H9 (cell line): ENCODE measurements around the gene SCN7A. TPM values are rescaled to one million over a fixed set of nuclear protein-coding genes. Genes with fewer than 3 reads are reported as not detected.

Experiments
- DNase-seq: peaks from one replicate; pipeline ENCODE4 v3.0.0-alpha.2; 2017
- H2AFZ ChIP-seq: one replicate; pipeline ENCODE4 v1.6.1; 2013; ENCODE audit warnings: mild to moderate bottlenecking, low read length, control low read depth, moderate library complexity
- H2AK5ac ChIP-seq: 2 replicates; pipeline ENCODE4 v1.6.1; 2013; ENCODE audit warnings: low read length, control low read depth, mixed read lengths; ENCODE audit not compliant: insufficient read length
- H2BK120ac ChIP-seq: one replicate; pipeline ENCODE4 v1.6.1; 2013; ENCODE audit warnings: low read depth, mild to moderate bottlenecking, low read length, control low read depth, inconsistent platforms; ENCODE audit not compliant: poor library complexity, severe bottlenecking
- H2BK12ac ChIP-seq: 2 replicates; pipeline ENCODE4 v1.6.1; 2013; ENCODE audit warnings: low read length, control low read depth, mixed read lengths, low read depth; ENCODE audit not compliant: insufficient read length
- H2BK15ac ChIP-seq: 2 replicates; pipeline ENCODE4 v1.6.1; 2013; ENCODE audit warnings: low read depth, low read length, control low read depth
- H2BK20ac ChIP-seq: one replicate; pipeline ENCODE4 v1.6.1; 2013; ENCODE audit warnings: low read depth, mild to moderate bottlenecking, low read length, control low read depth, inconsistent platforms; ENCODE audit not compliant: poor library complexity, severe bottlenecking
- H2BK5ac ChIP-seq: 2 replicates; pipeline ENCODE4 v1.6.1; 2013; ENCODE audit warnings: low read length, control low read depth, mixed read lengths; ENCODE audit not compliant: insufficient read length
- H3K14ac ChIP-seq: 2 replicates; pipeline ENCODE4 v1.6.1; 2013; ENCODE audit warnings: low read length, control low read depth; ENCODE audit not compliant: insufficient read depth
- H3K18ac ChIP-seq: 2 replicates; pipeline ENCODE4 v1.6.1; 2013; ENCODE audit warnings: low read depth, mild to moderate bottlenecking, mixed read lengths, low read length, control low read depth; ENCODE audit not compliant: insufficient read length
- H3K23ac ChIP-seq: 2 replicates; pipeline ENCODE4 v1.6.1; 2013; ENCODE audit warnings: low read length, control low read depth, mixed read lengths, low read depth; ENCODE audit not compliant: insufficient read length
- H3K23me2 ChIP-seq: 2 replicates; pipeline ENCODE4 v1.6.1; 2013; ENCODE audit warnings: low read depth, mild to moderate bottlenecking, mixed read lengths, low read length, control low read depth; ENCODE audit not compliant: insufficient read length, poor library complexity, severe bottlenecking
- H3K27ac ChIP-seq: 2 replicates; pipeline ENCODE4 v1.5.1; 2013; ENCODE audit warnings: low read length, control low read depth, mixed read lengths, low read depth; ENCODE audit not compliant: insufficient read length
- H3K27me3 ChIP-seq: 2 replicates; pipeline ENCODE4 v1.6.1; 2013; ENCODE audit warnings: low read length, control low read depth, inconsistent platforms; ENCODE audit not compliant: insufficient read depth
- H3K4ac ChIP-seq: 2 replicates; pipeline ENCODE4 v1.6.1; 2013; ENCODE audit warnings: low read depth, mild to moderate bottlenecking, control low read depth, inconsistent platforms, low read length, moderate library complexity
- H3K4me1 ChIP-seq: 2 replicates; pipeline ENCODE4 v1.6.1; 2013; ENCODE audit warnings: low read length, control low read depth, inconsistent platforms; ENCODE audit not compliant: insufficient read depth
- H3K4me2 ChIP-seq: 2 replicates; pipeline ENCODE4 v1.6.1; 2013; ENCODE audit warnings: low read length, control low read depth, mixed read lengths; ENCODE audit not compliant: insufficient read length, insufficient read depth
- H3K56ac ChIP-seq: 2 replicates; pipeline ENCODE4 v1.6.1; 2013; ENCODE audit warnings: low read depth, mild to moderate bottlenecking, mixed read lengths, low read length, control low read depth; ENCODE audit not compliant: insufficient read length
- H3K79me1 ChIP-seq: 2 replicates; pipeline ENCODE4 v1.6.1; 2013; ENCODE audit warnings: low read depth, mild to moderate bottlenecking, moderate library complexity, low read length, control low read depth, inconsistent platforms; ENCODE audit not compliant: insufficient read depth, poor library complexity, severe bottlenecking
- H3K79me2 ChIP-seq: 2 replicates; pipeline ENCODE4 v1.6.1; 2013; ENCODE audit warnings: low read length, control low read depth, inconsistent platforms; ENCODE audit not compliant: insufficient read depth
- H3K9ac ChIP-seq: 2 replicates; pipeline ENCODE4 v1.6.1; 2013; ENCODE audit warnings: low read length, control low read depth, mixed read lengths; ENCODE audit not compliant: insufficient read length; ENCODE audit errors: extremely low read depth
- H3K9me3 ChIP-seq: one replicate; pipeline ENCODE4 v1.6.1; 2013; ENCODE audit warnings: low read depth, low read length, inconsistent platforms; ENCODE audit not compliant: control insufficient read depth
- H3T11ph ChIP-seq: one replicate; pipeline ENCODE4 v1.6.1; 2013; ENCODE audit warnings: mild to moderate bottlenecking, low read length, control low read depth, inconsistent platforms
- H4K20me1 ChIP-seq: one replicate; pipeline ENCODE4 v1.6.1; 2013; ENCODE audit not compliant: control insufficient read depth, insufficient read length, insufficient read depth
- H4K5ac ChIP-seq: 2 replicates; pipeline ENCODE4 v1.6.1; 2013; ENCODE audit warnings: low read depth, mild to moderate bottlenecking, mixed read lengths, low read length, control low read depth; ENCODE audit not compliant: insufficient read length
- H4K8ac ChIP-seq: replicated peaks from 2 replicates; pipeline ENCODE4 v1.6.1; 2013; ENCODE audit warnings: low read length, control low read depth, mixed read lengths, low read depth; ENCODE audit not compliant: insufficient read length
- H4K91ac ChIP-seq: 2 replicates; pipeline ENCODE4 v1.6.1; 2013; ENCODE audit warnings: low read depth, mild to moderate bottlenecking, moderate library complexity, mixed read lengths, low read length, control low read depth; ENCODE audit not compliant: insufficient read length
- H3K27ac Mint-ChIP-seq, 3 experiments: 2 replicates in 2 of 3; 3 replicates in 1 of 3; pipeline ENCODE4 v1.8.0; 2020 to 2021; ENCODE audit warnings: mixed read lengths in 3 of 3, mild to moderate bottlenecking in 1 of 3, moderate library complexity in 1 of 3
- H3K27me3 Mint-ChIP-seq: 2 replicates; pipeline ENCODE4 v1.8.0; 2021; ENCODE audit warnings: low read depth, mild to moderate bottlenecking, moderate library complexity, mixed read lengths
- H3K36me3 Mint-ChIP-seq, 3 experiments: 2 replicates in 2 of 3; 3 replicates in 1 of 3; pipeline ENCODE4 v1.8.0; 2020 to 2021; ENCODE audit warnings: low read depth in 3 of 3, mixed read lengths in 3 of 3; ENCODE audit not compliant: insufficient read depth in 1 of 3
- H3K4me1 Mint-ChIP-seq, 2 experiments: 2 replicates each; pipeline ENCODE4 v1.8.0; 2020; ENCODE audit warnings: mixed read lengths in 2 of 2
- H3K4me3 Mint-ChIP-seq, 2 experiments: 2 replicates in 1 of 2; 3 replicates in 1 of 2; pipeline ENCODE4 v1.8.0; 2020 to 2021; ENCODE audit warnings: mild to moderate bottlenecking in 2 of 2, mixed read lengths in 2 of 2, moderate library complexity in 1 of 2
- H3K9me3 Mint-ChIP-seq, 2 experiments: 2 replicates in 1 of 2; 3 replicates in 1 of 2; pipeline ENCODE4 v1.8.0; 2020; ENCODE audit warnings: mild to moderate bottlenecking in 2 of 2, mixed read lengths in 2 of 2, moderate library complexity in 1 of 2
- CTCF ChIP-seq: fragments of 200-600 bp; sonication (generic); conservative IDR thresholded peaks from 3 replicates; pipeline ENCODE4 v1.8.0; 2021; ENCODE audit warnings: antibody characterized with exemption, mild to moderate bottlenecking
- WGBS: extraction: QIAGEN DNeasy Blood & Tissue Kit; methylation state at CpG from one replicate; pipeline ENCODE4 v1.1.7; 2013; ENCODE audit warnings: missing lambda C conversion rate, low lambda C conversion rate, mixed read lengths; ENCODE audit not compliant: insufficient read length; ENCODE audit errors: extremely low coverage; 5-methylcytosine and 5-hydroxymethylcytosine counted together
- total RNA-seq: library from RNA; stranded (reverse); gene quantifications from 2 replicates; pipeline ENCODE4 v1.2.1, GENCODE V29; 2021

Gene SCN7A
- total RNA-seq, 1 experiment from 2014 or later = 0.07 TPM

GRCh38 chr2:166440313-166440712 is 53.7 kb downstream of the SCN7A start:
- Histone ChIP-seq H3K18ac (no peak overlapping the region), H3K79me2 (no peaks in the 10 kb centered on the region), H2AFZ (no peak overlapping the region), H3K9me3 (no peaks in the 10 kb centered on the region), H2BK5ac (no peak overlapping the region), H3K79me1 (no peaks in the 10 kb centered on the region), H4K20me1 (no peaks in the 10 kb centered on the region), H2BK20ac (no peak overlapping the region), H3K9ac (no peak overlapping the region), H4K8ac (no peak overlapping the region), H3K27me3 (no peaks in the 10 kb centered on the region), H3K27ac (no peak overlapping the region), H3K4ac (no peak overlapping the region), H3K4me2 (no peak overlapping the region), H2BK120ac (no peak overlapping the region), H4K91ac (no peak overlapping the region), H2BK15ac (no peak overlapping the region), H3K23me2 (no peaks in the 10 kb centered on the region), H3K56ac (no peak overlapping the region), H3K4me1 (no peaks in the 10 kb centered on the region), H3T11ph (no peak overlapping the region), H3K23ac (no peak overlapping the region), H2AK5ac (no peak overlapping the region), H4K5ac (no peak overlapping the region), H3K14ac (no peak overlapping the region), H2BK12ac (no peak overlapping the region)
- no peaks in the 10 kb centered on the region for H3K27me3 Mint-ChIP-seq
- WGBS = no CpG with 5 or more reads among the region's 3 CpGs
- H3K27ac Mint-ChIP-seq = no peak overlapping the region
- H3K36me3 Mint-ChIP-seq = peaks cover 5 to 20% (median 9%) of the 10 kb centered on the region in 3 experiments
- H3K9me3 Mint-ChIP-seq = peaks cover 12 to 16% of the 10 kb centered on the region in 2 experiments; a peak in 4 of 5 replicates
- TF ChIP-seq CTCF = no peak
- H3K4me3 Mint-ChIP-seq = no peak overlapping the region
- no peak for DNase-seq
- H3K4me1 Mint-ChIP-seq = peaks cover 8 to 11% of the 10 kb centered on the region in 2 experiments
